CD4-positive, alpha-beta T cell (primary cell): ENCODE results near the gene VWA1. TPM values are rescaled to one million over a fixed set of nuclear protein-coding genes. Genes with fewer than 3 reads are reported as not detected.
A peak's percentile ranks its signal among the peaks of the same experiment; 100 is the strongest.
"Not testable (repeated sequence)": the region's sequence is repeated elsewhere in the genome, so short reads cannot be mapped to it uniquely, and the experiment has no call there.

Source experiments
- ATAC-seq: fragments of 200-7000 bp; cut with Tn5 transposase; one replicate; pipeline ENCODE4 v1.10.0; 2022; ENCODE audit warnings: mild to moderate bottlenecking; ENCODE audit not compliant: poor library complexity
- CTCF ChIA-PET: fragments of 350-600 bp; sonication (Branson Sonifier 250); formaldehyde crosslinking; loops from one replicate; lab custom pipeline; 2021; ENCODE audit warnings: antibody characterized with exemption, inconsistent platforms; lab: Charles Lee
- POLR2A ChIA-PET: fragments of 350-600 bp; sonication (Branson Sonifier 250); formaldehyde crosslinking; loops from one replicate; lab custom pipeline; 2021; ENCODE audit warnings: antibody characterized with exemption, inconsistent platforms; lab: Charles Lee
- DNase-seq, 14 experiments: peaks; one replicate each; pipeline ENCODE4 v3.0.0-alpha.2; 2013 to 2020; ENCODE audit warnings: mixed read lengths in 2 of 14
- H3K27ac ChIP-seq, 2 donors: one replicate each; pipeline versions ENCODE4 v1.5.1 to v1.7.0; 2013; ENCODE audit warnings: low read length in 2 of 2, low read depth in 1 of 2, mild to moderate bottlenecking in 1 of 2
- H3K27me3 ChIP-seq, 2 experiments: 1 replicate in 1 of 2; 2 replicates in 1 of 2; pipeline versions ENCODE4 v1.6.1 to v1.7.0; 2013; ENCODE audit warnings: low read length in 2 of 2, control low read depth in 1 of 2, mild to moderate bottlenecking in 1 of 2, moderate library complexity in 1 of 2; ENCODE audit not compliant: insufficient read depth in 2 of 2, control insufficient read depth in 1 of 2
- H3K36me3 ChIP-seq: one replicate; pipeline ENCODE4 v1.6.1; 2013; ENCODE audit warnings: low read length, control low read depth; ENCODE audit not compliant: insufficient read depth
- H3K4me1 ChIP-seq: one replicate; pipeline ENCODE4 v1.6.1; 2013; ENCODE audit warnings: low read length, control low read depth; ENCODE audit not compliant: insufficient read depth
- H3K4me3 ChIP-seq: one replicate; pipeline ENCODE4 v1.5.1; 2013; ENCODE audit warnings: mild to moderate bottlenecking, low read length, moderate library complexity
- H3K9me3 ChIP-seq, 2 experiments: 1 replicate in 1 of 2; 2 replicates in 1 of 2; pipeline versions ENCODE4 v1.6.1 to v1.7.0; 2013; ENCODE audit warnings: low read length in 2 of 2, mild to moderate bottlenecking in 2 of 2, control low read depth in 1 of 2, moderate library complexity in 1 of 2; ENCODE audit not compliant: control insufficient read depth in 1 of 2, insufficient read depth in 1 of 2
- H3K27ac Mint-ChIP-seq: one replicate; pipeline ENCODE4 v1.8.0; 2020; ENCODE audit warnings: mixed read lengths
- H3K27me3 Mint-ChIP-seq: one replicate; pipeline ENCODE4 v1.8.0; 2021; ENCODE audit warnings: mixed read lengths
- H3K36me3 Mint-ChIP-seq: one replicate; pipeline ENCODE4 v1.8.0; 2021; ENCODE audit warnings: low read depth, mixed read lengths
- H3K4me1 Mint-ChIP-seq: one replicate; pipeline ENCODE4 v1.8.0; 2021; ENCODE audit warnings: low read depth, mixed read lengths
- H3K4me3 Mint-ChIP-seq: one replicate; pipeline ENCODE4 v1.8.0; 2020; ENCODE audit warnings: mild to moderate bottlenecking, mixed read lengths
- H3K9me3 Mint-ChIP-seq: one replicate; pipeline ENCODE4 v1.8.0; 2020; ENCODE audit warnings: mixed read lengths
- CTCF ChIP-seq: fragments of 200-600 bp; IDR thresholded peaks from one replicate; pipeline ENCODE4 v1.8.0; 2022; ENCODE audit warnings: antibody characterized with exemption, mild to moderate bottlenecking
- intact Hi-C, 2 experiments: fragments of 100-400 bp; cut with DNase I in 1 of 2; cut with micrococcal nuclease in 1 of 2; formaldehyde crosslinking; loops; one replicate each; pipeline versions ENCODE4 v1.15.1 to v1.9.0; 2023 to 2025; cut with DNase I, micrococcal nuclease
- total RNA-seq, 174 experiments: library from RNA in 2 of 174; stranded (reverse) in 2 of 174; gene quantifications; one replicate each; pipeline ENCODE4 v1.2.3 and lab custom pipeline; 2021 to 2026

The VWA1 gene
- total RNA-seq, 2 experiments from 2014 or later, result not detected

GRCh38 chr1:1462318-1462966 is 27.0 kb downstream of the VWA1 start:
- Histone ChIP-seq H3K27me3 (no peaks in the 10 kb centered on the region), H3K4me1 (peaks cover 5% of the 10 kb centered on the region), H3K4me3 (peak overlapping the region; percentile 16), H3K9me3 (peaks cover 0 to 7% of the 10 kb centered on the region in 2 experiments), H3K27ac (no peak overlapping the region), H3K36me3 (no peaks in the 10 kb centered on the region)
- TF ChIP-seq CTCF, result no peak
- ChIA-PET CTCF (no interaction called here), POLR2A (interaction anchor here (0.9 kb wide), 1 partner anchor 42 kb away, joined by 4 read pairs; no protein-coding TSS in a partner anchor)
- peaks cover 4% of the 10 kb centered on the region for H3K27me3 Mint-ChIP-seq
- H3K9me3 Mint-ChIP-seq, result no peaks in the 10 kb centered on the region
- peak; percentile 39 for ATAC-seq
- intact Hi-C loops, result no loop called here
- no peaks in the 10 kb centered on the region for H3K36me3 Mint-ChIP-seq
- DNase-seq, result peak in 3 of 14 experiments; percentile 12 to 45 (median 39)
- H3K27ac Mint-ChIP-seq, result no peak overlapping the region
- peak overlapping the region; percentile 30 for H3K4me3 Mint-ChIP-seq
- no peaks in the 10 kb centered on the region for H3K4me1 Mint-ChIP-seq

- Histone ChIP-seq H3K27ac (no peak overlapping the region), H3K4me1 (peaks cover 5% of the 10 kb centered on the region), H3K36me3 (no peaks in the 10 kb centered on the region), H3K9me3 (peaks cover 0 to 7% of the 10 kb centered on the region in 2 experiments), H3K27me3 (no peaks in the 10 kb centered on the region), H3K4me3 (no peak overlapping the region)
- ATAC-seq (no peak), DNase-seq (no peak)
- no peaks in the 10 kb centered on the region for H3K9me3 Mint-ChIP-seq
- H3K4me3 Mint-ChIP-seq, result no peak overlapping the region
- TF ChIP-seq CTCF, result no peak
- H3K36me3 Mint-ChIP-seq, result no peaks in the 10 kb centered on the region
- H3K27me3 Mint-ChIP-seq, result peaks cover 4% of the 10 kb centered on the region
- H3K4me1 Mint-ChIP-seq, result no peaks in the 10 kb centered on the region
- H3K27ac Mint-ChIP-seq, result no peak overlapping the region
- intact Hi-C loops, result no loop called here
- POLR2A ChIA-PET, result interaction anchor here (0.7 kb wide), 1 partner anchor 144 kb away, joined by 3 read pairs; no protein-coding TSS in a partner anchor
- CTCF ChIA-PET, result no interaction called here
Measured at GRCh38 chr1:1463312-1463711, 27.8 kb downstream of the VWA1 start.

GRCh38 chr1:1468196-1468985 is 32.9 kb downstream of the VWA1 start:
- H3K9me3 Mint-ChIP-seq, H3K36me3 Mint-ChIP-seq, H3K9me3 ChIP-seq, CTCF ChIA-PET, intact Hi-C loops, H3K27ac ChIP-seq, ATAC-seq, H3K4me3 Mint-ChIP-seq, DNase-seq, H3K36me3 ChIP-seq, H3K27me3 ChIP-seq, H3K4me3 ChIP-seq, H3K27ac Mint-ChIP-seq, H3K27me3 Mint-ChIP-seq, POLR2A ChIA-PET: not testable (repeated sequence)
- H3K4me1 Mint-ChIP-seq, result peaks cover 21% of the 10 kb centered on the region
- peaks cover 19% of the 10 kb centered on the region for H3K4me1 ChIP-seq
